Body of pancreas (tissue), 4 donors: ENCODE results near the gene DBP. TPM values are rescaled to one million over a fixed set of nuclear protein-coding genes. Genes with fewer than 3 reads are reported as not detected.
A peak's percentile ranks its signal among the peaks of the same experiment; 100 is the strongest.

Experiments used
- ATAC-seq: fragments of 150-250 bp; one replicate; pipeline ENCODE4 v1.9.1; 2016
- DNase-seq, 4 donors: peaks; one replicate each; pipeline ENCODE4 v3.0.0-alpha.2; 2019
- H3K27ac ChIP-seq, 4 donors: fragments of 200-600 bp; sonication (generic); 1 replicate in 3 of 4; 2 replicates in 1 of 4; pipeline versions ENCODE4 v1.5.1 to v1.6.1; 2016 to 2019; ENCODE audit warnings: mild to moderate bottlenecking in 1 of 4, mixed read lengths in 1 of 4, moderate library complexity in 1 of 4
- H3K27me3 ChIP-seq, 2 donors: fragments of 200-600 bp; sonication (generic); one replicate each; pipeline ENCODE4 v1.6.0; 2016; ENCODE audit warnings: mild to moderate bottlenecking in 1 of 2
- H3K36me3 ChIP-seq, 2 donors: fragments of 200-600 bp; sonication (generic); replicated peaks in 1 of 2; 2 replicates each; pipeline ENCODE4 v1.5.1; 2016; ENCODE audit warnings: low read depth in 2 of 2; ENCODE audit not compliant: insufficient read depth in 1 of 2
- H3K4me1 ChIP-seq: fragments of 200-600 bp; sonication (generic); one replicate; pipeline ENCODE4 v1.6.0; 2016
- H3K4me3 ChIP-seq, 2 donors: fragments of 200-600 bp; sonication (generic); 1 replicate in 1 of 2; 2 replicates in 1 of 2; pipeline ENCODE4 v1.5.1; 2016 to 2019
- H3K9me3 ChIP-seq, 3 donors: fragments of 200-600 bp; sonication (generic); 1 replicate in 2 of 3; 2 replicates in 1 of 3; pipeline ENCODE4 v1.5.1; 2016
- POLR2A ChIP-seq, 3 donors: fragments of 450-650 bp; IDR thresholded peaks; one replicate each; pipeline ENCODE4 v1.6.1; 2016; ENCODE audit warnings: antibody characterized with exemption in 3 of 3, mild to moderate bottlenecking in 2 of 3
- WGBS, 2 donors: methylation state at CpG; one replicate each; pipeline ENCODE4 v1.1.5; 2017; 5-methylcytosine and 5-hydroxymethylcytosine counted together
- intact Hi-C: fragments of 100-400 bp; cut with DNase I; formaldehyde crosslinking; loops from one replicate; pipeline ENCODE4 v1.15.1; 2023
- total RNA-seq, 2 donors: library from RNA; depleted of rRNA; stranded (reverse); fragments of >200 nt; gene quantifications; one replicate each; pipeline ENCODE4 v1.1.0, GENCODE V29; 2016
- TF ChIP-seq, protein P1 (sequence below), 7 experiments: fragments of 450-650 bp in 4 of 7; fragments of 200-600 bp in 3 of 7; sonication (generic) in 3 of 7; IDR thresholded peaks; one replicate each; pipeline ENCODE4 v1.5.1; 2016 to 2019; ENCODE audit warnings: antibody characterized with exemption in 7 of 7

Gene DBP
- total RNA-seq, 2 donors from 2014 or later = 2.0 to 4.9 TPM

DNA sequence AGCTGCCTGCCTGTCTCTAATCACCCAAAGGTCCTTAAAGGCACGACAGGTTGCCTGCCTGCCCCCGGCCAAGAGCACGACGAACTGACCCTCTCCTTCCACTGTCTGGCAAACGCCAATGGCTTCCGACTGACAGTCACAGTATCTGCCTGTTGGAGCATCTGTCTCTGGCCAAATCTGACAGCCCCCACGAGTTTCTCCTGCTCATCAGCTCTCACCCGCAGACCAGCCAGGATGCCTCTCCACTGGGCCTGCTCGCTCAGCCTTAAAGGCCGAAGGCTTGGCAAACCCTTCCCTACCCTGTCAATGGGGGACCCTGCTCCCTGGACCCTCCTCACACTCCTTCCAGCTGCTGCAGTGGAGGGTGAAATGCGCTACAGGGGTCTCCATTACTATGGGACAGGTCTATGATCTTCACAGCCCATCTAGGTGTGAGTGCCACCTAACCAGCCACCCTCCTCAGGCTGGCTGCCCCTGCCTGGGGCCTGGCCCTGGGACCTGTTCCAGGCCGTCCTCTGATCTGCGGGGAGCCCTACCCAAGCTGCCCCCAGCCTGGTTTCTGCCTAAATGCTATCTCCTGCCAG lies 23.2 kb downstream of the DBP start:
- H3K27ac ChIP-seq = peak overlapping the region in 1 of 4 donors; percentile 71
- TF ChIP-seq, protein P1, sequence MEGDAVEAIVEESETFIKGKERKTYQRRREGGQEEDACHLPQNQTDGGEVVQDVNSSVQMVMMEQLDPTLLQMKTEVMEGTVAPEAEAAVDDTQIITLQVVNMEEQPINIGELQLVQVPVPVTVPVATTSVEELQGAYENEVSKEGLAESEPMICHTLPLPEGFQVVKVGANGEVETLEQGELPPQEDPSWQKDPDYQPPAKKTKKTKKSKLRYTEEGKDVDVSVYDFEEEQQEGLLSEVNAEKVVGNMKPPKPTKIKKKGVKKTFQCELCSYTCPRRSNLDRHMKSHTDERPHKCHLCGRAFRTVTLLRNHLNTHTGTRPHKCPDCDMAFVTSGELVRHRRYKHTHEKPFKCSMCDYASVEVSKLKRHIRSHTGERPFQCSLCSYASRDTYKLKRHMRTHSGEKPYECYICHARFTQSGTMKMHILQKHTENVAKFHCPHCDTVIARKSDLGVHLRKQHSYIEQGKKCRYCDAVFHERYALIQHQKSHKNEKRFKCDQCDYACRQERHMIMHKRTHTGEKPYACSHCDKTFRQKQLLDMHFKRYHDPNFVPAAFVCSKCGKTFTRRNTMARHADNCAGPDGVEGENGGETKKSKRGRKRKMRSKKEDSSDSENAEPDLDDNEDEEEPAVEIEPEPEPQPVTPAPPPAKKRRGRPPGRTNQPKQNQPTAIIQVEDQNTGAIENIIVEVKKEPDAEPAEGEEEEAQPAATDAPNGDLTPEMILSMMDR (IDR thresholded peaks at IDR 0.05) = no peak
- no peak for TF ChIP-seq POLR2A (IDR thresholded peaks at IDR 0.05)
- no peaks in the 10 kb centered on the region for H3K27me3 ChIP-seq
- WGBS, 2 donors = 68 to 76% methylated on average over 7 to 13 of the region's 13 CpGs
- no peaks in the 10 kb centered on the region for H3K9me3 ChIP-seq
- no peak overlapping the region for H3K4me3 ChIP-seq
- DNase-seq (no peak), ATAC-seq (no peak)
- intact Hi-C loops = no loop called here
- H3K36me3 ChIP-seq = peaks cover 12 to 16% of the 10 kb centered on the region in 2 donors
- H3K4me1 ChIP-seq = peaks cover 34% of the 10 kb centered on the region

DNA sequence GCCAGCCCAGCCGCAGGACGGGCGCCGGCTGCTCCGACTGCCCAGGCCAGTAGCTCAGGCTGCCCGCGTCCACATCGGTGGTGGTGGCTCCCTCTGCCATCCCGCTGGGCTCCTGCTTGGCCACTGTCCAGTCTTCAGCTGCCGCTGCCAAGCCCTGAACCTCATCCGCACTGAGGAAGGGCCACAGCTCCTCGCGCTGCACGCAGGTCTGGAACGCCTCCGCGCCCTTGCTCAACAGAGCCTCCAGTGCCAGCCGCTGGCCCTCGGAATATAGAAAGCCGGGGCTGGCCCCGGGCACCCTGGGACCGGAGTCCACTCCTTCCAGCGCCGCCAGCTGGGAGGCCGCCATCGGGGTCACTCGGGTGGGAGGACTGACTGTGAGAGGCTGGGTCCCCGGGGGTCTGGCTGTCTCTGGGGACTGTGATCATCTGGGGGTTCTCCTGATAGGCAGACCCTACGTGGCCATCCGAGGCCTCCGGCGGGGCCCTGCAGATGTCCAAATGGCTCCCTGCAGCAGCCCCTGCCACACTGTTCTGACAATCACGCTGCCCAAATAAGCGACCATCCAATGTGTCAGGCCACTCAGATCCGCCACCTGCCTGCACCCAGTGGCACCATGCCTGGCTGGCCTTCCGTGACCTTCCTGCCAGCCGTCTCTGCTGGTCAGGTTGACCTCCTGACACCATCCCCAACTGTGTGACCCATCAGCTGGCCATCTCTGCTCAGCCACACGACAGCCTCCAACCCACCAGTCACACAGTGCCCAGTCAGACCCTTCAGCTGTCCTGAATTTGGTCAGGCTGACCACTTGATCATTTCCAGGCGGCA lies 23.9 kb downstream of the DBP start:
- Histone ChIP-seq H3K9me3 (no peaks in the 10 kb centered on the region), H3K4me1 (peaks cover 34% of the 10 kb centered on the region), H3K27ac (no peak overlapping the region), H3K4me3 (no peak overlapping the region), H3K36me3 (peaks cover 12 to 16% of the 10 kb centered on the region in 2 donors), H3K27me3 (no peaks in the 10 kb centered on the region)
- ATAC-seq (no peak), DNase-seq (peak in 1 of 4 donors; percentile 42)
- intact Hi-C loops = no loop called here
- WGBS, 2 donors = 84 to 90% methylated on average over 4 to 35 of the region's 39 CpGs
- no peak for TF ChIP-seq POLR2A (IDR thresholded peaks at IDR 0.05)

DNA sequence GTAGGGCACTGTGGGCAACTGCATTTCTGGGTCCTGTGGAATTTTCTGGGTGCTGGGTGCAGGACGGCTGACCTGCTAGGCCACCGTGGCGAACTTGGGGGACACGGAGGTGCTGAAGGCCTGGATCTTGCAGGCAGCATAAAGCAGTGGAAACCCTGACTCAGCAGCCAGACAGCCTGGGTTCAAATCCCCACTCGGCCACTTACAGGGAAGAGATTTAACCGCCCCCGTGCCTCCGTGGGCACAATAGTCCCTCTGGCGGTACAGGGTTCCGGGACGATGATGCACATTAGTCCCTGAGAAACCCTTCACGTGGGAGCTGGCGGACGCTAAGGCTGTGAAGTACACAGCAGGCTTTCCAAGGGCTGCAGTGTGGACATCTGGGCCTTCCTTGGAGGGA lies 25.3 kb downstream of the DBP start:
- WGBS, 2 donors = 90 to 92% methylated on average over 6 to 14 of the region's 14 CpGs
- Histone ChIP-seq H3K27ac (no peak overlapping the region), H3K27me3 (no peaks in the 10 kb centered on the region), H3K9me3 (no peaks in the 10 kb centered on the region), H3K4me3 (no peak overlapping the region), H3K36me3 (peaks cover 12 to 14% of the 10 kb centered on the region in 2 donors), H3K4me1 (peaks cover 21% of the 10 kb centered on the region)
- DNase-seq = no peak
- ATAC-seq = no peak
- intact Hi-C loops = no loop called here
- TF ChIP-seq POLR2A (IDR thresholded peaks at IDR 0.05) = no peak
- TF ChIP-seq, protein P1 (IDR thresholded peaks at IDR 0.05) = no peak

DNA sequence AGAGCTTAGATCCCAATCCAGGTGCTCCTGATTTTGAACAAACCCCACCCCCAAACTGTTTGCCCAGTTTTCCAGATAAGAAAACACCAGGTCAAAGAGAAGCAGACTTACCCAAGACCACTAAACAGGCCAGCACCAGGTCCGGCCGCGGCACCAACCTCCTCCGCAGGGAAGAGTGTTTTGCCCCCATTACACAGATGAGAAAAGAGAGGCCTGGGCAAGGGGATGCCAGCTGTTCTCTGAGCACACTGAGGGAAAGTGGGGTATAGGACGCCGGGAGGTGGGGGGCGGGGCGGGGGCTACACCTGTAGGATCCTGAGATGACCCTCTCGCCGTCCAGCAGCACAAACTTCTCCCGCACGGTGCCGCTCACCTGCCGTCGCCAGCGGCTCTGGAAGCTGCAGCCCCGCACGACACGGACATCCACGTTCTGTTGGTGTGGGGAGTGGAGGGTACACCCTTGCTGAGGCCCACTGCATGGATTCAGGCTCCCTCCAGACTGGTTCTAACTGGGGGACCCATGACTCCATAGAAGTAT lies 27.5 kb downstream of the DBP start:
- H3K36me3 ChIP-seq = no peaks in the 10 kb centered on the region
- WGBS, 2 donors = 94% methylated on average over 15 to 20 of the region's 20 CpGs
- DNase-seq (no peak), ATAC-seq (no peak)
- no peak overlapping the region for H3K27ac ChIP-seq
- H3K4me1 ChIP-seq = no peaks in the 10 kb centered on the region
- H3K27me3 ChIP-seq = no peaks in the 10 kb centered on the region
- intact Hi-C loops = no loop called here
- TF ChIP-seq, protein P1 (IDR thresholded peaks at IDR 0.05) = no peak
- no peak for TF ChIP-seq POLR2A (IDR thresholded peaks at IDR 0.05)
- no peak overlapping the region for H3K4me3 ChIP-seq
- no peaks in the 10 kb centered on the region for H3K9me3 ChIP-seq

DNA sequence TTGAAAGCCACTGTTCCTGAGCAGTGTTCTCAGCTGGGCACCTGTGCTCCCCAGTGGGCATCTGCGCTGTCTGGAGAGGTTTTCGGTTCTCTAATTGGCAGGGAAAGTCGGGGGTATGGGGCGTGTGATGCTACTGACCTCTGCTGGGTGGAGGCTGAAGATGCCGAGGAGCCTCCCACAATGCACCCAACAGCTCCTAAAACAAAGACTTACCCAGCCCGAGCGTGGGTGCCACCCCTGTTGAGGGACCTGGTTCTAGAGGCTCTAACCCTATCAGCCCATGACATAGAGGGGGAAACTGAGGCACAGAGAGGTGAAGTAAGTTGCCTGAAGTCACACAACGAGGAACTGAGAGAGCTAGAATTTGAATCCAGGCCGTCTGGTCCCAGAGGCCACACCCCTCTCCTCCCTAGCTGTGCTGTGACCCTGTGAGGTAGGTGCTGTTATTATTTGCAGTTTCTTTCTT lies 28.3 kb downstream of the DBP start:
- intact Hi-C loops = no loop called here
- WGBS, 2 donors = 43% methylated on average over 3 to 9 of the region's 9 CpGs
- Histone ChIP-seq H3K4me1 (no peaks in the 10 kb centered on the region), H3K27ac (no peak overlapping the region), H3K9me3 (no peaks in the 10 kb centered on the region), H3K27me3 (no peaks in the 10 kb centered on the region), H3K4me3 (no peak overlapping the region), H3K36me3 (no peaks in the 10 kb centered on the region)
- ATAC-seq (peak; percentile 23), DNase-seq (no peak)
- TF ChIP-seq, protein P1 (IDR thresholded peaks at IDR 0.05) = peak in 3 of 7 experiments; percentile 13 to 29 (median 17)
- TF ChIP-seq POLR2A (IDR thresholded peaks at IDR 0.05) = no peak
